Hepatocyte (in vitro differentiated cells): Measurements from ENCODE around the gene KCNJ3.

Experiments used
- EZH2 ChIP-seq: fragments of 200-600 bp; sonication (generic); IDR thresholded peaks from 2 replicates; pipeline ENCODE4 v1.6.1; 2016; ENCODE audit warnings: antibody characterized with exemption, mild to moderate bottlenecking, borderline replicate concordance
- EZH2phosphoT487 ChIP-seq: fragments of 200-600 bp; sonication (generic); IDR thresholded peaks from one replicate; pipeline ENCODE4 v1.6.1; 2018; ENCODE audit warnings: antibody characterized with exemption, mild to moderate bottlenecking, low read depth, moderate library complexity; ENCODE audit not compliant: unreplicated experiment, severe bottlenecking
- TF ChIP-seq, protein P1 (sequence below): fragments of 200-600 bp; sonication (generic); IDR thresholded peaks from 2 replicates; pipeline ENCODE4 v1.5.1; 2016; ENCODE audit warnings: antibody characterized with exemption, mild to moderate bottlenecking; ENCODE audit not compliant: poor library complexity

DNA sequence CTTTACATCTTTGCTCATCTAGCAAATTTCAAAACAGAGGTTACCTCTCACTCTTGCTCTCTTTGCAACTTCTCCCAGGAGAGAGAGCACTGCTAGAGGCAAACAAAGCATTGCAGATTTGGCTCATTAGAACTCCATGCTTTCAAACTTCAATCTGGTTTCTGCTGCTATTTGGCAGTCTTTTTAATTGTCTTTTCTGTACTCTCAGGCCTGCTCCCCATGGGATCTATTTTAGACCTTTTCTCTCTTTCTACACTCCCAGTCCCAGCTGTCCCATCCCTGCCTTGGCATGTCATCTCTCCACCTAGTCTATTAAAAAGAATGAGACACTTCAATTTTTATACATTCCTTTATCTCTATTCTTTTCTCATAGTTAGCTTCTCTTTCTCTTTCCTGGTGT lies 15.2 kb downstream of the KCNJ3 start:
- TF ChIP-seq, protein P1, sequence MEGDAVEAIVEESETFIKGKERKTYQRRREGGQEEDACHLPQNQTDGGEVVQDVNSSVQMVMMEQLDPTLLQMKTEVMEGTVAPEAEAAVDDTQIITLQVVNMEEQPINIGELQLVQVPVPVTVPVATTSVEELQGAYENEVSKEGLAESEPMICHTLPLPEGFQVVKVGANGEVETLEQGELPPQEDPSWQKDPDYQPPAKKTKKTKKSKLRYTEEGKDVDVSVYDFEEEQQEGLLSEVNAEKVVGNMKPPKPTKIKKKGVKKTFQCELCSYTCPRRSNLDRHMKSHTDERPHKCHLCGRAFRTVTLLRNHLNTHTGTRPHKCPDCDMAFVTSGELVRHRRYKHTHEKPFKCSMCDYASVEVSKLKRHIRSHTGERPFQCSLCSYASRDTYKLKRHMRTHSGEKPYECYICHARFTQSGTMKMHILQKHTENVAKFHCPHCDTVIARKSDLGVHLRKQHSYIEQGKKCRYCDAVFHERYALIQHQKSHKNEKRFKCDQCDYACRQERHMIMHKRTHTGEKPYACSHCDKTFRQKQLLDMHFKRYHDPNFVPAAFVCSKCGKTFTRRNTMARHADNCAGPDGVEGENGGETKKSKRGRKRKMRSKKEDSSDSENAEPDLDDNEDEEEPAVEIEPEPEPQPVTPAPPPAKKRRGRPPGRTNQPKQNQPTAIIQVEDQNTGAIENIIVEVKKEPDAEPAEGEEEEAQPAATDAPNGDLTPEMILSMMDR, result no peak
- TF ChIP-seq EZH2 (no peak), EZH2phosphoT487 (no peak)
